ENCODE data around the gene SEPTIN5. TPM values are rescaled to one million over a fixed set of nuclear protein-coding genes. Genes with fewer than 3 reads are reported as not detected.

SEPTIN5 gene
- total RNA-seq, 1 experiment from 2014 or later, result 50.4 TPM

- peak; percentile 58 for TF ChIP-seq EZH2 (IDR thresholded peaks at IDR 0.05; ENCODE audit: borderline replicate concordance, low read depth, low read length, poor library complexity, severe bottlenecking)
- peak; percentile 52 for TF ChIP-seq CTCF (conservative IDR thresholded peaks at IDR 0.05; ENCODE audit: low read depth, low read length)
- Histone ChIP-seq H3K4me3 (ENCODE audit: low read depth, low read length, poor library complexity, severe bottlenecking) (no peak overlapping the region), H3K36me3 (ENCODE audit: insufficient read depth, low read length, poor library complexity, severe bottlenecking) (no peaks in the 10 kb centered on the region), H3K9me3 (ENCODE audit: low read depth, low read length, poor library complexity, severe bottlenecking) (no peaks in the 10 kb centered on the region), H3K27me3 (replicated peaks; ENCODE audit: insufficient read depth, low read depth, low read length, poor library complexity) (peaks cover 54% of the 10 kb centered on the region), H3K4me1 (ENCODE audit: insufficient read depth, low read length, poor library complexity, severe bottlenecking) (peaks cover 15% of the 10 kb centered on the region), H3K27ac (ENCODE audit: low read depth, low read length, poor library complexity, severe bottlenecking) (no peak overlapping the region)
- DNase-seq (ENCODE audit: low spot score), result peak; percentile 40
- intact Hi-C loops (cut with micrococcal nuclease; ENCODE audit: unreplicated experiment), result no loop called here
- ChIA-PET CTCF (interaction anchor here (0.6 to 1.2 kb wide), 2 partner anchors 153 to 574 kb away, joined by 6 to 10 read pairs; no protein-coding TSS in a partner anchor), POLR2A (ENCODE audit: low non-redundant PET) (no interaction called here)
- no TSS peak for BruUV-seq (replicated peaks)
These were observed 42.2 kb downstream of the SEPTIN5 start for GRCh38 chr22:19756288-19757128.

GRCh38 chr22:19757140-19757984, 43.1 kb downstream of the SEPTIN5 start:
- H3K36me3 ChIP-seq (ENCODE audit: insufficient read depth, low read length, poor library complexity, severe bottlenecking), result no peaks in the 10 kb centered on the region
- peaks cover 15% of the 10 kb centered on the region for H3K4me1 ChIP-seq (ENCODE audit: insufficient read depth, low read length, poor library complexity, severe bottlenecking)
- ChIA-PET CTCF (interaction anchor here (1.0 to 1.2 kb wide), 2 partner anchors 153 kb away, joined by 3 to 10 read pairs; no protein-coding TSS in a partner anchor), POLR2A (ENCODE audit: low non-redundant PET) (no interaction called here)
- no peak for DNase-seq (ENCODE audit: low spot score)
- peaks cover 54% of the 10 kb centered on the region for H3K27me3 ChIP-seq (replicated peaks; ENCODE audit: insufficient read depth, low read depth, low read length, poor library complexity)
- no peak overlapping the region for H3K4me3 ChIP-seq (ENCODE audit: low read depth, low read length, poor library complexity, severe bottlenecking)
- no peak overlapping the region for H3K27ac ChIP-seq (ENCODE audit: low read depth, low read length, poor library complexity, severe bottlenecking)
- TF ChIP-seq CTCF (conservative IDR thresholded peaks at IDR 0.05; ENCODE audit: low read depth, low read length) (no peak), EZH2 (IDR thresholded peaks at IDR 0.05; ENCODE audit: borderline replicate concordance, low read depth, low read length, poor library complexity, severe bottlenecking) (no peak)
- BruUV-seq (replicated peaks), result no TSS peak
- H3K9me3 ChIP-seq (ENCODE audit: low read depth, low read length, poor library complexity, severe bottlenecking), result no peaks in the 10 kb centered on the region
- intact Hi-C loops (cut with micrococcal nuclease; ENCODE audit: unreplicated experiment), result no loop called here

GRCh38 chr22:19757985-19758895, 43.9 kb downstream of the SEPTIN5 start:
- intact Hi-C loops (cut with micrococcal nuclease; ENCODE audit: unreplicated experiment), result no loop called here
- no peak overlapping the region for H3K4me3 ChIP-seq (ENCODE audit: low read depth, low read length, poor library complexity, severe bottlenecking)
- no peaks in the 10 kb centered on the region for H3K36me3 ChIP-seq (ENCODE audit: insufficient read depth, low read length, poor library complexity, severe bottlenecking)
- ChIA-PET POLR2A (ENCODE audit: low non-redundant PET) (no interaction called here), CTCF (interaction anchor here (1.0 to 1.3 kb wide), 2 partner anchors 28 to 152 kb away, joined by 3 read pairs; no protein-coding TSS in a partner anchor)
- BruUV-seq (replicated peaks), result no TSS peak
- peaks cover 54% of the 10 kb centered on the region for H3K27me3 ChIP-seq (replicated peaks; ENCODE audit: insufficient read depth, low read depth, low read length, poor library complexity)
- no peak for DNase-seq (ENCODE audit: low spot score)
- H3K27ac ChIP-seq (ENCODE audit: low read depth, low read length, poor library complexity, severe bottlenecking), result no peak overlapping the region
- H3K4me1 ChIP-seq (ENCODE audit: insufficient read depth, low read length, poor library complexity, severe bottlenecking), result peaks cover 15% of the 10 kb centered on the region
- H3K9me3 ChIP-seq (ENCODE audit: low read depth, low read length, poor library complexity, severe bottlenecking), result no peaks in the 10 kb centered on the region
- no peak for TF ChIP-seq EZH2 (IDR thresholded peaks at IDR 0.05; ENCODE audit: borderline replicate concordance, low read depth, low read length, poor library complexity, severe bottlenecking)
- TF ChIP-seq CTCF (conservative IDR thresholded peaks at IDR 0.05; ENCODE audit: low read depth, low read length), result no peak

Data from A673 (cell line).